NCI-H1048 (cell line): ENCODE data around the gene CAPRIN2.

ENCODE experiments used
- DNase-seq: peaks from one replicate; lab custom pipeline; 2025; lab: John Stamatoyannopoulos, UW

The CAPRIN2 gene

GRCh38 chr12:30761730-30762129 lies 7.0 kb upstream of the CAPRIN2 start:
- no peak for DNase-seq

- no peak for DNase-seq
These were observed 2.6 kb upstream of the CAPRIN2 start for GRCh38 chr12:30757316-30757715.

- DNase-seq, result no peak
These were observed 1.3 kb upstream of the CAPRIN2 start for GRCh38 chr12:30756074-30756473.

- DNase-seq, result no peak
These were observed 628 bp upstream of the CAPRIN2 start for GRCh38 chr12:30755395-30755762.

GRCh38 chr12:30754383-30754749 lies 385 bp downstream of the CAPRIN2 start:
- DNase-seq, result no peak

GRCh38 chr12:30753751-30754382 lies 884 bp downstream of the CAPRIN2 start:
- no peak for DNase-seq

- DNase-seq, result no peak
These were observed 1.5 kb downstream of the CAPRIN2 start for GRCh38 chr12:30753233-30753632.

GRCh38 chr12:30752255-30752654 lies 2.5 kb downstream of the CAPRIN2 start:
- no peak for DNase-seq

GRCh38 chr12:30748147-30748546 lies 6.6 kb downstream of the CAPRIN2 start:
- DNase-seq, result no peak

GRCh38 chr12:30746190-30746589 lies 8.6 kb downstream of the CAPRIN2 start:
- no peak for DNase-seq

GRCh38 chr12:30744321-30744720 lies 10.4 kb downstream of the CAPRIN2 start:
- DNase-seq, result no peak

GRCh38 chr12:30740274-30740673 lies 14.5 kb downstream of the CAPRIN2 start:
- DNase-seq, result no peak

GRCh38 chr12:30739020-30739419 lies 15.7 kb downstream of the CAPRIN2 start:
- no peak for DNase-seq

GRCh38 chr12:30732954-30733637 lies 21.7 kb downstream of the CAPRIN2 start:
- no peak for DNase-seq

- no peak for DNase-seq
These were observed 24.7 kb downstream of the CAPRIN2 start for GRCh38 chr12:30730011-30730410.

GRCh38 chr12:30729547-30729946 lies 25.2 kb downstream of the CAPRIN2 start:
- DNase-seq, result no peak

- no peak for DNase-seq
These were observed 28.1 kb downstream of the CAPRIN2 start for GRCh38 chr12:30726647-30727046.

GRCh38 chr12:30725739-30726138 lies 29.0 kb downstream of the CAPRIN2 start:
- no peak for DNase-seq

GRCh38 chr12:30719060-30719459 lies 35.7 kb downstream of the CAPRIN2 start:
- no peak for DNase-seq

GRCh38 chr12:30707613-30708342 lies 47.0 kb downstream of the CAPRIN2 start:
- DNase-seq, result no peak

- DNase-seq, result no peak
These were observed 48.3 kb downstream of the CAPRIN2 start for GRCh38 chr12:30706476-30706875.

GRCh38 chr12:30701056-30701455 lies 53.7 kb downstream of the CAPRIN2 start:
- no peak for DNase-seq

- DNase-seq, result no peak
These were observed 54.4 kb downstream of the CAPRIN2 start for GRCh38 chr12:30700216-30700900.
